ENCODE data around the gene FAM209A.
A peak's percentile ranks its signal among the peaks of the same experiment; 100 is the strongest.
"Not testable (repeated sequence)": the region's sequence is repeated elsewhere in the genome, so short reads cannot be mapped to it uniquely, and the experiment has no call there.

FAM209A gene, protein sequence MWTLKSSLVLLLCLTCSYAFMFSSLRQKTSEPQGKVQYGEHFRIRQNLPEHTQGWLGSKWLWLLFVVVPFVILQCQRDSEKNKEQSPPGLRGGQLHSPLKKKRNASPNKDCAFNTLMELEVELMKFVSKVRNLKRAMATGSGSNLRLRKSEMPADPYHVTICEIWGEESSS

DNA sequence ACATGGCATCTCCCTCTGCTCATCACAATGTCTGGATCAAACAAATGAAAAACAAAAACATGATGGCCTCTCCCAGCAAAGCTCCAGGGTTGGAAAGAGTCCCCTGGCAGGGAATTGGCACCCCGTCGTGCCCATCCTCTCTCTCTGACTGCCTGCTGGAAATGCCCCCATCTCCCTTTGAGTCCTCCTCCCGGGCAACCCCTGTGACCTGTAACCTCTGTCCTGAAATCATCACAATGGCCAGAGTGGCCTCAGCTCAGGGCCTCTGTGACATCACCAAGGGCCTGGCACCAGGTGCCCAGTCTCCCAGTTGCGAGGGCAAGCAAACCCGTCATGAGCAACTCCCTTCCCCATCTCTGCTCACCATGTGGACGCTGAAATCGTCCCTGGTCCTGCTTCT, at the start of gene FAM209A:
Gene FAM209A (plus strand): TSS at position 301 of the 400 bp plus-strand sequence. CDS start 65 bp downstream, at position 366.
- not testable (repeated sequence) for DNase-seq

DNA sequence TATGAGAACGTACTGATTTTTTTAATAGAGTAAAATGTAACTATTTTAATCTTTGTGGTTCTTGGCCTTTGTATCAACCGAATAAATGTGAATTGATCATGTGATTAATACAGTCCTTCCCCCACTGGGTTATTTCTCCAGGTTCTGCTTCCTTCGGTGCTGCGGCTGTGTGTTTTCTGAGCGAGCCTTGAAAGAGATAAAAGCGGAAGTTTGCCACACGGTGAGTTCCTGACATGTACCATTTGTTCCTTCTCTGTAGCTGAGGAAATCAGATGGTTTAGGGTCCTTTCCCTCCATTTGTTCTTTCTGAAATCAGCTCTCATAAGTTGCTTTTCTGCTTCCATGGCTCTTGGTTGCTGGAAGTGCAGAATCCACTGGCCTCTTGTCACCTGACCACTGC, 40.6 kb upstream of the FAM209A start:
- DNase-seq = peak in 4 of 58 donors; percentile 1 to 8 (median 4)

DNA sequence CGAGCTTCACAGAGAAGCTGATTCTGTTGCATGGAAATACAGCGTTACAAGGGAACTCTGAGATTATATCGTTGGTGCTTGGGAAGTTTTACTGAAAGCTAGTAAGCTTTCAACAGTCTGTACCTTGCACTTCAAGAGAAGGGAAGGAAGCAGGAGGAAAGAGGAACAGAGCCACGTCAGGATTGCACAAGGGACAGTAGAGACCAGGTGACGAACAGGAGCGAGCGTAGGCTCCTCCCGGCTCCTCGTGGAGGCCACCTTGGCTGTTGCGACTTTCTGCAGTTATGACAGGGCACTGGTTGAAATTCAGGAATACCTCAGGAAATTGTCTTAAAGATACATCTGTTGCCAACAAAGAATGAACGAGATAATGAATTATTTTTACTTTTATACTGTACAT, 37.3 kb upstream of the FAM209A start:
- DNase-seq = peak in 3 of 58 donors; percentile 7 to 23 (median 11)

DNA sequence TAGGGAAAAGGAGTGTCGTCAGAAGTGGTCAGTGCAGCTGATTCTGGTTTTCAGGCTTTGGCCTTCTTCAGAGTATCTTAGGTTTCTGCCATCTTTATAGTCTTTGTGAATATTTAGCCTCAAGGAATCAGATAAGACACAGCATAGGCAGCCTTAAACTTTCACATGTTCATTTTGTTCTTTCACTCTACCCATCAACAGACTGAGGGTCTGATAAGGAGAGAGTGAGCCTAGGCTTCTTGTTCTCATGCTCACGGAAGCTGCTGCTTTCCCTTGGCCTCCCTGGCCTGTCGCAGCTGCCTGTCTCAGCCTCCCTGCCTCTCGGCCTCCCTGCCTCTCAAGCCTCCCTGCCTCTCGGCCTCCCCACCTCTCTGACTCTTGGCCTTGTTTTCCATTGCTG, 36.0 kb upstream of the FAM209A start:
- no peak for DNase-seq

DNA sequence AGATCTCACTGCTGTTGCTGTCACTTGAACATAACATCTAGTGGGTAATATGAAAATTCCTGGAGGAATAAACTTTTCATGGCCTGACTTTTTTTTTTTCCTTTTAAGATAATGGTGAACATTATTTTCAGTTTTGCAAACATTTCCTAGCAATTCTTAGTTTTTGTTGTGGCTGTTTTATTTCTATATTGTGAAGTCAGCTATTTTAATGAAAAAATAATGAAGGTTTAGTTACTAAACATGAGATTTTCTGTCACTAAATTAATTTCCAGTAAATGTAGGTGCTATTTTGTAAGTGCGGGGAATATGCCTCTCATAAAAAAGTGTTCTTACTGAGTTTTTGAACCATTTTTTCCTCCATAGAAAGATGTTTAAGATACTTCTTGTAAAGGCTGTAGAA, 23.4 kb upstream of the FAM209A start:
- no peak for DNase-seq

DNA sequence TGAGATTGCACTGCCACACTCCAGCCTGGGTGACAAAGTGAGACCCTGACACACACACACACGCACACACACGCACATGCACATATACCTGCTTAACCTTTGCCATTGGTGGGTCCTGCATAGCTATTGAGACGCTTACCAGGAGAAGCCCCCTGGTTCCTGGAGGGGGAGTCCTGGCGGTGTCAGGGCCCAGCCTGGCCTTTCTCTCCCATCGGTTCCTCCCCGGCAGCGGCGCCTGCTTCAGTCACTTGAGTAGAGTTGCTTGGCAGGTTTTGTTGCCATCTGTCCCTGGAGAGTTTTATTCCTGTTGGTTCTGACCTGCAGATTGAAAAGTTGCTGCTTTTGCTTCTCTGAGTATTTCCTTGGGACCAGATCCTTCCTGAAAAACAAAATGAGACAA, 20.6 kb upstream of the FAM209A start:
- no peak for DNase-seq

DNA sequence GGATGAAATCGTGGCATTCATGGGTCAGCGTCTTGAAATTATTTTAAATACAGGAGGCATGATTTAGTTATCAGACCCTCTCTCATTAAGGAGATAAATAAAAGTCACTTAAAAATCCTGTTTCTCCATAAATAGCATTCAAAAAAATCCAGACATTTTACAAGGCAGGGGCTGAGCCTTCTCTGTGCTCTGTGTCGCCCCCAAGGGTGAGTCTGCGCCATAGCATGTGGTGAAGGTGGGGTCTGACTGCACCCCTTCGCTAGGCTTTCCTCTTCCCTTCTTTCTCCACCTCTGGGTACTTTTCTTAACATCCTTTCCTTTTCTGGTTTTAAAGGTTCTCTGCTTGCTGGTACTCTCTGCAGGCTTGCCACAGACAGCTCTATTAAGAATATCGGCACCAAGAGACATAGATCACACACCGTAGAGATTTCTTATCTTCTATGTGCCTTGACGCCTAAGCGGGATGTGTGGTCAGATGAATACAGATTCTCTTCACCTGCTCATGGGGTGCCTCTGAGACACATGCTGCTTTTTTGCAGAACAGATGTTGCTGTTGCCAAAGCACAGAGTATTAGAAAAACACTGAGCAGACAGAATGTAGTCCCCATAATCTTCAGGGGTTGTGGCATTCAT, 20.1 kb upstream of the FAM209A start:
- DNase-seq = no peak

DNA sequence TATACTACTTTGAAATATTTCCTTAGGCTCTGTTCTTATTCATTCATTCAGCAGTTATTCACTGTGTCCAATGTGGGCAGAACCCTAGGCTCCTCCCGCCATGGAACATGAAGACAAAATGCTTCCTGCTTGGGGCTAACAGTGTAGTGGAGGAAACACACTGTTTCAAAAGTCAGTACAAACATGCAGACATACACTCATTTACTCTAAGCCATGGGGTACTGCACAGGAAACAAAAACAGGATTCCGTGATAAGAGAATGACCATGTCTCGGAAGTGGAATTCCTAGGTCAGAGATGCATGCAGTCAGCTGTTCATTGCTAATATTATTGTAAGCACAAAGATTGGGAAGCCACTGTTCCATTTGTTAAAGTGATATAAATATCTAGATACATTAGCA, 18.4 kb upstream of the FAM209A start:
- no peak for DNase-seq

DNA sequence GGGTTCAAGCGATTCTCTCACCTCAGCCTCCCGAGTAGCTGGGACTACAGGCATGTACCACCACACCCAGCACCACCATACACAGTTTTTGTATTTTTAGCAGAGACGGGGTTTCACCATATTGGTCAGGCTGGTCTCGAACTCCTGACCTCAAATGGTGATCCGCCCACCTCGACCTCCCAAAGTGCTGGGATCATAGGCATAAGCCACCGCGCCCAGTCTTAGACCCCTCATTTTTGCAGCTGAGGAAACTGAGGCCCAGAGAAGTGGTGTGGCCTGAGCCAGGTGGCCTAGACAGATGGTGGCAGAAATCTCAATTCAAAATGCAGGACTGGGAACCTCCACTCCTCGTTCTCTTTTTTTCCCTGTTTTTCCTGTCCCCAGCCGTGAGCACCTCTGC, 12.6 kb upstream of the FAM209A start:
- DNase-seq = no peak

DNA sequence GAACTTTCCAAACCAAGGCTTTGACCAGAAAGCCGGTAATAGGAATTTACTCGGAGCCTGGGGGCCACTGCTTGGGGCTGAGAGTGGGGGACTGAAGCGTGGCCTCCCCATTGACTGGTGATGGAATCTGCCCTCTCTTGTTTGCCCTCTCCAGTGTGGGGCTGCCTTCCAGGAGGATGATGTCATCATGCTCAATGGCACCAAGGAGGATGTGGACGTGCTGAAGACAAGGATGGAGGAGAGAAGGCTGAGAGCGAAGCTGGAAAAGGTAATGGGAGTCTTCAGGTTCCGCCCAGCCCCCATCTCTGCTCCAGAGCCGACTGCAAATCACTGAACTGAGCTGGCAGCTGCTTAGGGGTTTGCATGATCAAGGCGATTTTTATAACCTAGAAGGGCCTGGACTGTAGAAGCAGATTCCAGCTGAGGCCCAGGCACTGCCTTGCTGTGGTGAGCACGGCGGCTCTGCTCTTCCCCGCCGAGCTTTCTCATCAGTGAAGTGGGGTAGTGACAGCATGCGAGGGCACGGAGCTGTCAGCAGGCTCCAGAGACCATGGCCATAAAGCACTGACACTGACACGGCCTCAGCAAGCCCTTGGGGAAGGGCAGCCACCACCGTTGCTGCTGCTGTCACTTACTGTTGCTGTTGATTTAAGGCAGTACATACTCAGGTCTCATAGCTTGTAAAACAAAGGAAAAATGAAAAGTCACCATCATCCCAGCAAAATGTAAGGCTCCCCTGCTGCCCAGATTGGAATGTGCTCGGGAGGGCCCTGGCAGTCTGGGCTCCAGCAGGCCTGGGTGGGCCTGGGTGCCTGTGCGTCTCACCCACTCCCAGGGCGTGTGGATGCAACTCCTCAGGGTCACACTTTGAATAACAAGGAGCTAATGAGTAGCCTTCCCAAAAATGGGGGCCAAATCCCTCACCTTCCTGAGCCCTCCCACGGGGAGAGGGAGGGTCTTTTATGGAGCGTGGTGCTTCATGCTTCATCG, 11.1 kb upstream of the FAM209A start:
- no peak for DNase-seq

DNA sequence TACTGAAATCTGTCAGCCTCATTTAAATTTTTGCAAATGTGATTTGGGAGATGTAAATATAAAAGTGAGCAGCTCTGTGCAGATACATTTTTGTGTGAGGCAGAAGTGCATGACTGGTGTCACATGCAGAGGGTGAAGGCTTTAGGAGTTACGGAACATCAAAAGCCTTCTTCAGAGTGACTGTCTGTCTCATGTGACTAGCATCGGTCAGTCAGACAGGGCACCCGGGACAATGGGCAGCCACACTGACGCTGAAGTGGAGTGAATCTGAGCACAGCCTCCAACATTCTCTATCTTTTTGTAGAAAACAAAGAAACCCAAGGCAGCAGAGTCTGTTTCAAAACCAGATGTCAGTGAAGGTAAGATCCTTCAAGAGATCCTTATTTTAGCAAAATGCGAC, 7.9 kb upstream of the FAM209A start:
- DNase-seq = peak in 25 of 58 donors; percentile 2 to 67 (median 20)

DNA sequence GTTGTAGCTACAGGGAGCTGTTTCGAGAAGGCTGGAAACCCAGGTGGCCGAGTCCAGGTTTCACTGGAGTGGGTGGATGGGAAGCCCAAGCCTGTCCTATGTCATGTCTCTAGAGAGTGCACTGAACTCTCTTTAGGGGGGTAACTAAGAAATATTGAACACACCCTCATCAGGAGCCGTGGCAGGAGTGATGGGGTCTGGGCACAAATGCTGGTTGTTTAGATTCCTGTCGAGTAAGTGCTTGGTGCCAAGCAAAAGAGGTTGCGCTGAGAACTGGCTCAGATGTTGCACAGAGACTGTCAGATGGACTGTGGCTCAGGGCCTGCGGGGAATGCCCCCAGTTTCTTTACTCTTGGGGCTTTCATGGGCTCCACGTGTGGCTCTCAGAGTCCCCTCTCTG, 7.3 kb upstream of the FAM209A start:
- DNase-seq = no peak

DNA sequence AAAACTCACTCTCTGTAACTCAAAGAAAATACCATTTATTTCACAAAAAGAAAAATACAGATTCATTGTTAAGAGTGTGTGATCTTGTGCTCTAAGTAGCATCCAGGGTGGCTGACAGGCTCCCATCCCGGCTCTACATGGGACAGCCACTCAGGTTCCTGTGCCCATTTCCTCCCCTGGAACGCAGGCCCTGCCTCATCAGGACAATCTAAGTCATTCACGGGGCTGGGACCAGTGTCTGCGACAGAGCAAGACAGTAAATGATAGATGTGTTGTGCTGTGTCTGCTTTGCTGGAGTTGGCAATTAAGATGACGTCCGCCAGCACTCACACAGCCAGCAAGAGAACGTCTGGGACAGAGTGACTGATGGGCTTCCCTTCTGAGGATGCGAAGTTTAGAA, 6.9 kb upstream of the FAM209A start:
- peak in 1 of 58 donors; percentile 3 for DNase-seq

DNA sequence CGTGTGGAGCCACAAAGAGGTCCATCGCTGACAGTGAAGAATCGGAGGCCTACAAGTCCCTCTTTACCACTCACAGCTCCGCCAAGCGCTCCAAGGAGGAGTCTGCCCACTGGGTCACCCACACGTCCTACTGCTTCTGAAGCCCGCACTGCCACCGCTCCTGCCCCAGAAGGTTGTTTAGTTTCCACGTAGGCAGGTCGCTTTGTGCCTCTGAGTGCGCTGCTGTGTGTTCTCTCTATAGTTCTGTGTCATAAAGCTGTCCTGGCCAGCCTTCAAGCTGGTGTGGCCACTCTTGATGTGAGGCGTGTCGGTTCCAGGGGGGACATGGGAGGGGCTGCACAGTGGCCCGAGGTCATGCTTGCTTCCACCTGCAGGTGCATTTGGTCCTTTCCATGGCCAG, 6.4 kb upstream of the FAM209A start:
- DNase-seq = no peak

DNA sequence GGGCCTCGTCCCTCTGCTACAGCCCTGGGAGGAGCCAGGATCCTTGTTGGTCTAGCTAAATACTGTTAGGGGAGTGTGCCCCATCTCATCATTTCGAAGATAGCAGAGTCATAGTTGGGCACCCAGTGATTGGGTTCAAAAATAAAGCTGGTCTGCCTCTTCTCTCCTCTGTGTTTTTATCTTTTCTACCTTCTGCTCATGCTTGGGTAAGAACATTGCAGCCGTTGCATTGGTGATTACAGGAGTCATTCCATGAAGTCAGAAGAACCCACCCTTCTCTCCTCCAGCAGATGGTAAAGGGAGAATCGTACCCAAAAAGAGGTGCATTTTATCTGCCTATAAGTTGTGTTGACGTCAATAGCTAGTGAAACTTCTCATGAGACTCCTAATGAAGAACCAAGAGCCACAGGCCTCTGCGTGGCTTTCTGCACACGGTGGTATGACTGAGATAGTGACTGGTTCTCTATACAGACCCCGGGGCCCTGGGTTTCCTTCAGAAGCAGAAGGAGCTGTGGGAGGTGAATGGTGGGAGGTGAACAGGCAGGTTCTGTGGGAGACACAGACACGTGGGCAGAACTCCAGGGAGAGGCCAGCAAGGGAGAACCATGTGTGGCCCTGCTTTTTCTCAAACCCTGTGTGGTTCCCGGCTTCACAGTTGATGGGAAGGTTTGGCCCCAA, 5.7 kb upstream of the FAM209A start:
- DNase-seq = no peak

DNA sequence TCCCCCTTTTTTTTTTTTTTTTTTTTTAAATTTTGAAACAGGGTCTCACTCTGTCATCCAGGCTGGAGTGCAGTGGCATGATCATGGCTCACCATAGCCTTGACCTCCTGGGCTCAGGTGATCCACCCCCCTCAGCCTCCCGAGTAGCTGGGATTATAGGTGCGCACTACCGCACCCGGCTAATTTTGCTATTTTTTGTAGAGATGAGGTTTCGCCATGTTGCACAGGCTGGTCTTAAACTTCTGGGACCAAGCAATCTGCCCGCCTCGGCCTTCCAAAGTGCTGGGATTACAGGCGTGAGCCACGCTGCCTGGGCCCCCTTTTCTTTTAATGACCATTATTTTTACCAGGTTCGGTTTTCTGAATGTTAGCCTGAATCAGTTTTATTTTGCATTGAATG, 5.0 kb upstream of the FAM209A start:
- DNase-seq = no peak

DNA sequence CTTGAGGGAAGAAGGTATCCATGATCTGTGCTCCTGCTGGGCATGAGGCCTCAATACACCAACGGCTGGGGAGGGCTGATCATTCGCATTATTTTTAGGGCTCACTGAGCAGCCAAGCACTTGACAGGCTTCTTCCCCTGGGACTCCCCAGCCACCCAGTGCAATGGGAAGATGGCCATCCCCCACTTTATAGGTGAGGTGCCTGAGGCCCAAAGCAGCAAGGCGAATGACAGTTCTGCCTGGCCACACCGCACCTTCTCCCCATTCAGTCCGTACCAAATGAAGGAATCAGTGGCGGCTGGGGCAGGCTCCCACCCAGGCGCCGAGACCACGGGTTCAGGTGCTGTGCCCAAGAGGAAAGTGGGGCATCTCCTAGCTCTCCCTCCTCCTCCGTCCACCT, 4.4 kb upstream of the FAM209A start:
- no peak for DNase-seq

DNA sequence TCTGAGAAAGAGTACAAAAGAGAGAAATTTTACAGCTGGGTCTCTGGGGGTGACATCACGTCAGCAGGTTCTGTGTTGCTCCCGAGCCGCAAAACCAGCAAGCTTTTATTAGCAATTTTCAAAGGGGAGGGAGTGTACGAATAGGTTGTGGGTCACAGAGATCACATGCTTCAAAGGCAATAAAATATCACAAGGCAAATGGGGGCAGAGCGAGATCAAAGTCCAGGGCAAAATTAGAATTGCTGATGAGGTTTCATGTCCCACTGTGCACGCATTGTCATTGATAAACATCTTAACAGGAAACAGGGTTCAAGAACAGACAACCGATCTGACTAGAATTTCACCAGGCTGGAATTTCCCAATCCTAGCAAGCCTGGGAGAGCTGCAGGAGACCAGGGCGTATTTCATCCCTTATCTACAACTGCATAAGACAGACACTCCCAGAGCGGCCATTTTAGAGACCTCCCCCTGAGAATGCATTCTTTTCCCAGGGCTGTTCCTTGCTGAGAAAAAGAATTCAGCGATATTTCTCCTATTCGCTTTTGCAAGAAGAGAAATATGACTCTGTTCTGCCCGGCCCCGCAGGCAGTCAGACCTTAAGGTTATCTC, 3.7 kb upstream of the FAM209A start:
- DNase-seq = not testable (repeated sequence)

DNA sequence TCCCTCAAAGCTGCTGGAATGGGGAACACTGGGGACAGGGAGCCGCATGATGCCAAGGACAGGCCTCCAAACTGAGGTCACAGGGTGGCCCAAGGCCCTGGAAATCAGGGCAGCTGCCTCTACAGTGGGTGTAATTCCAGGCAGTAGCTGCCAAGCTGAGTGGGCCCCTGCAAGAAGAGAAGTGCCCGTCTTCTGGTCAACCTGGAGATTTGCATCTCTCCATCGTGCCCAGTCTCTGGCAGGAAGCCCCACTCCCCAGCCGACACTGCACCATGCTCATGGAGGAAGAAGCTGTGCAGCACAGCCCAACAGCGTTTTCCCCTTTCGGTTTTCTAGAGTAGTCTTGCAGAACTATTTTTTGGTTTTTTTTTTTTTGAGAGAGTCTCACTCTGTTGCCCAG, 2.2 kb upstream of the FAM209A start:
- no peak for DNase-seq

DNA sequence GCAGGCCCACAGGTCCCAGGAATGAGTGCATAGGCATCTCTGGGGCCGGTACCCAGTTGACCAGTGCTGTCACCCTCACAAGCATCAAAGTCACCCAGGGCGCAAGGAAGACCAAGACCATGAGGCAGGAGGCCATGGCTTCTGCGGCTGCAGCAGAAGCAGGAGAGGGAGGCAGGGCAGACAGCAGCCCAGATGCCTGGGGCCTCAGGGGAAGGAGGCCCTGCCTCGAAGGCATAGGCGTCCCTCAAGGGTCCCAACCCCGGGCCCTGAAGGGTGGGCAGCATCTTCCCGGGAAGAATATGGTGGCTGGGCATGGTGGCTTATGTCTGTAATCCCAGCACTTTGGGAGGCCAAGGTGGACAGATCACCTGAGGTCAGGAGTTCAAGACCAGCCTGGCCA, 3.0 kb downstream of the FAM209A start:
- DNase-seq = no peak

DNA sequence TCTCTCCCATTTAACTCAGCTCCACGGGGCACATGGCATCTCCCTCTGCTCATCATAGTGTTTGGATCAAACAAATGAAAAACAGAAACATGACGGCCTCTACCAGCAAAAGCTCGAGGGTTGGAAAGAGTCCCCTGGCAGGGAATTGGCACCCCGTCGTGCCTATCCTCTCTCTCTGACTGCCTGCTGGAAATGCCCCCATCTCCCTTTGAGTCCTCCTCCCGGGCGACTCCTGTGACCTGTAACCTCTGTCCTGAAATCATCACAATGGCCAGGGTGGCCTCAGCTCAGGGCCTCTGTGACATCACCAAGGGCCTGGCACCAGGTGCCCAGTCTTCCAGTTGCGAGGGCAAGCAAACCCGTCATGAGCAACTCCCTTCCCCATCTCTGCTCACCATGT, 8.4 kb downstream of the FAM209A start, which contains the start of gene FAM209B:
Gene FAM209B (plus strand): TSS at position 301 of the 400 bp plus-strand sequence. CDS start 96 bp downstream, at position 397.
- not testable (repeated sequence) for DNase-seq
